Upper lobe of left lung (tissue), 6 donors: ENCODE results near the gene GRB10. TPM values are rescaled to one million over a fixed set of nuclear protein-coding genes. Genes with fewer than 3 reads are reported as not detected.

Experiments used
- ATAC-seq, 2 donors: fragments of 200-7000 bp; cut with Tn5 transposase; one replicate each; pipeline ENCODE4 v1.9.1; 2022; ENCODE audit warnings: mild to moderate bottlenecking in 2 of 2, moderate library complexity in 2 of 2; ENCODE audit not compliant: low FRiP score in 2 of 2
- DNase-seq, 2 donors: peaks; one replicate each; pipeline ENCODE4 v3.0.0-alpha.2; 2019 to 2020
- H3K27ac ChIP-seq, 4 donors: fragments of 200-600 bp; sonication (generic); one replicate each; pipeline ENCODE4 v1.5.1; 2016 to 2019
- H3K27me3 ChIP-seq, 4 donors: fragments of 200-600 bp; sonication (generic); one replicate each; pipeline ENCODE4 v1.5.1; 2017 to 2019
- H3K36me3 ChIP-seq, 4 donors: fragments of 200-600 bp; sonication (generic); one replicate each; pipeline ENCODE4 v1.5.1; 2016 to 2019
- H3K4me1 ChIP-seq, 4 donors: fragments of 200-600 bp; sonication (generic); one replicate each; pipeline ENCODE4 v1.5.1; 2018 to 2019
- H3K4me3 ChIP-seq, 4 donors: fragments of 200-600 bp; sonication (generic); one replicate each; pipeline ENCODE4 v1.5.1; 2017 to 2019; ENCODE audit warnings: mild to moderate bottlenecking in 2 of 4, moderate library complexity in 1 of 4
- H3K9me3 ChIP-seq, 4 donors: fragments of 200-600 bp; sonication (generic); one replicate each; pipeline ENCODE4 v1.5.1; 2018 to 2019
- EP300 ChIP-seq, 4 donors: sonication (generic); formaldehyde crosslinking; IDR thresholded peaks; one replicate each; pipeline ENCODE4 v1.5.1; 2017; ENCODE audit warnings: antibody characterized with exemption in 4 of 4, control low read depth in 2 of 4
- POLR2A ChIP-seq, 4 donors: fragments of 450-650 bp; IDR thresholded peaks; one replicate each; pipeline ENCODE4 v1.5.1; 2016 to 2017; ENCODE audit warnings: antibody characterized with exemption in 4 of 4, mild to moderate bottlenecking in 2 of 4
- POLR2AphosphoS5 ChIP-seq, 2 donors: sonication (generic); formaldehyde crosslinking; IDR thresholded peaks; one replicate each; pipeline ENCODE4 v1.5.1; 2017; ENCODE audit warnings: antibody characterized with exemption in 2 of 2
- WGBS, 2 donors: methylation state at CpG; one replicate each; pipeline ENCODE4 v1.1.5; 2017 to 2018; 5-methylcytosine and 5-hydroxymethylcytosine counted together
- total RNA-seq, 6 donors: library from RNA; depleted of rRNA in 4 of 6; stranded (reverse); fragments of >200 nt in 4 of 6; gene quantifications; one replicate each; pipeline versions ENCODE4 v1.1.0 to v1.2.1, GENCODE V29; 2016 to 2021
- TF ChIP-seq, protein P1 (sequence below), 6 experiments: fragments of 450-650 bp in 4 of 6; fragments of 200-600 bp in 2 of 6; sonication (generic) in 2 of 6; IDR thresholded peaks; one replicate each; pipeline ENCODE4 v1.5.1; 2016 to 2019; ENCODE audit warnings: antibody characterized with exemption in 6 of 6
- donor health status: DM: no; HTN: no; CAD: no; lungs with moderate emphysema.
- donor health status: DM: no; HTN: yes; CAD: no; lungs with severe emphysema.

The GRB10 gene
- total RNA-seq, 6 donors from 2014 or later: 32.8 to 92.2 (median 46.5) TPM

GRCh38 chr7:50565559-50565916 is 217.2 kb downstream of the GRB10 start:
- WGBS, 2 donors: 72 to 74% methylated on average over 2 of the region's 2 CpGs
- no peaks in the 10 kb centered on the region for H3K4me1 ChIP-seq
- no peak for DNase-seq
- no peaks in the 10 kb centered on the region for H3K36me3 ChIP-seq
- ATAC-seq: no peak
- no peaks in the 10 kb centered on the region for H3K9me3 ChIP-seq
- no peak for TF ChIP-seq POLR2AphosphoS5 (IDR thresholded peaks at IDR 0.05)
- TF ChIP-seq EP300 (IDR thresholded peaks at IDR 0.05): no peak
- no peak for TF ChIP-seq POLR2A (IDR thresholded peaks at IDR 0.05)
- TF ChIP-seq, protein P1, sequence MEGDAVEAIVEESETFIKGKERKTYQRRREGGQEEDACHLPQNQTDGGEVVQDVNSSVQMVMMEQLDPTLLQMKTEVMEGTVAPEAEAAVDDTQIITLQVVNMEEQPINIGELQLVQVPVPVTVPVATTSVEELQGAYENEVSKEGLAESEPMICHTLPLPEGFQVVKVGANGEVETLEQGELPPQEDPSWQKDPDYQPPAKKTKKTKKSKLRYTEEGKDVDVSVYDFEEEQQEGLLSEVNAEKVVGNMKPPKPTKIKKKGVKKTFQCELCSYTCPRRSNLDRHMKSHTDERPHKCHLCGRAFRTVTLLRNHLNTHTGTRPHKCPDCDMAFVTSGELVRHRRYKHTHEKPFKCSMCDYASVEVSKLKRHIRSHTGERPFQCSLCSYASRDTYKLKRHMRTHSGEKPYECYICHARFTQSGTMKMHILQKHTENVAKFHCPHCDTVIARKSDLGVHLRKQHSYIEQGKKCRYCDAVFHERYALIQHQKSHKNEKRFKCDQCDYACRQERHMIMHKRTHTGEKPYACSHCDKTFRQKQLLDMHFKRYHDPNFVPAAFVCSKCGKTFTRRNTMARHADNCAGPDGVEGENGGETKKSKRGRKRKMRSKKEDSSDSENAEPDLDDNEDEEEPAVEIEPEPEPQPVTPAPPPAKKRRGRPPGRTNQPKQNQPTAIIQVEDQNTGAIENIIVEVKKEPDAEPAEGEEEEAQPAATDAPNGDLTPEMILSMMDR (IDR thresholded peaks at IDR 0.05): no peak
- H3K4me3 ChIP-seq: no peak overlapping the region
- no peak overlapping the region for H3K27ac ChIP-seq
- H3K27me3 ChIP-seq: peaks cover 0 to 3% (median 0%) of the 10 kb centered on the region in 4 donors

DNA sequence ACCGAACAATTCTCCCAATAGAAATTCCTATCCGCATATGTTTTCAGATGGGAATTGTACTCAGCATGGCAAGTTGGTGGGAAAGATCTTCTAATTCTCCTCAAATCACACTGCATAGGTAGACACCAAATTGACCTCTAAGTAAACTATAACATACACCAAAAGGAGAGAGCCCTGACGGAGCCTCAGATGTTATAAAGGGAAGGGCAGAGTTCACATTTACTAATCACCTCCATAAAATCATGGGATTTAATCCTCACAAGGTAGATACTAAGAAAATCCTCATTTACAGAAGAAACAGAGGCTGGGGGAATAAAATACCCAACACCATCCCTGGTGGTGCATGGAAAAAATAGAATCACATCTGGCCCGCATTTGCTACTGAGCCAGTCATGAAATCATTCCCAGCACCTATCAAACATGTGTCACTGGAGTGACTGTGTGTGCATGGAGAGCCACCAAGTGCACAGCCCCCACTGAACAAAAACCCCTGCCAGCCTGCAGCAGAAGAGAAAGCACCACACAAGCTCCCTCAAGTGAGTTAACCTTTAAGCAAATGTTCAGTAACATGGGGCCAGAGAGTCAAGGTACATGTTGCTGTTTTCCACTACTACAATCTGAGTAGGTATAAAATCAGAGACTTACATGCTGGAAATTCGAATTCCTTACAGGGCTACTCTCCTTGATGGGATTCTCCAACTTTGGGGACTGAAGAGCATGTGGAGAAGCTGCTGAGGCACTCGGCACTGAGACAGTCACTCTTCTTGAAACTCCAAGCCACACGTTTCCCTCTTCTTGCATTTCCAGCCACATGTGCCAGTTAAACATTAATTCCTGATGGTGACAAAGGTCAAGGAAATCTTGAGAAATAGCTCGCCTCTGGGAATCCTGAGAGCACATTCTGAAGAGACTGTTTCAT is 217.8 kb downstream of the GRB10 start, which contains the start of gene DDC:
TSS of gene DDC (minus strand) at position 766 of the 919 bp plus-strand sequence. CDS start 21,320 bp downstream, outside the sequence.
- Histone ChIP-seq H3K4me1 (no peaks in the 10 kb centered on the region), H3K4me3 (no peak within 1 kb of the TSS), H3K9me3 (no peaks in the 10 kb centered on the region), H3K27ac (no peak within 1 kb of the TSS), H3K36me3 (no peaks in the 10 kb centered on the region), H3K27me3 (peaks cover 0 to 3% (median 0%) of the 10 kb centered on the region in 4 donors)
- no peak for ATAC-seq
- WGBS, 2 donors: 57 to 66% methylated on average over 8 of the region's 8 CpGs
- no peak for DNase-seq
- TF ChIP-seq, protein P1 (IDR thresholded peaks at IDR 0.05): no peak
- TF ChIP-seq POLR2AphosphoS5 (IDR thresholded peaks at IDR 0.05) (no peak), POLR2A (IDR thresholded peaks at IDR 0.05) (no peak), EP300 (IDR thresholded peaks at IDR 0.05) (no peak)

GRCh38 chr7:50564171-50564570 is 218.5 kb downstream of the GRB10 start:
- H3K36me3 ChIP-seq: no peaks in the 10 kb centered on the region
- no peak for ATAC-seq
- no peak overlapping the region for H3K4me3 ChIP-seq
- no peak for DNase-seq
- no peaks in the 10 kb centered on the region for H3K4me1 ChIP-seq
- no peaks in the 10 kb centered on the region for H3K9me3 ChIP-seq
- WGBS, 2 donors: 79 to 83% methylated on average over 8 of the region's 8 CpGs
- H3K27me3 ChIP-seq: peaks cover 0 to 3% (median 0%) of the 10 kb centered on the region in 4 donors
- no peak overlapping the region for H3K27ac ChIP-seq
- TF ChIP-seq EP300 (IDR thresholded peaks at IDR 0.05) (no peak), POLR2A (IDR thresholded peaks at IDR 0.05) (no peak), POLR2AphosphoS5 (IDR thresholded peaks at IDR 0.05) (no peak)
- TF ChIP-seq, protein P1 (IDR thresholded peaks at IDR 0.05): no peak

- Histone ChIP-seq H3K9me3 (no peaks in the 10 kb centered on the region), H3K27ac (no peak overlapping the region), H3K36me3 (no peaks in the 10 kb centered on the region), H3K27me3 (peaks cover 0 to 3% (median 0%) of the 10 kb centered on the region in 4 donors), H3K4me1 (peaks cover 0 to 4% (median 2%) of the 10 kb centered on the region in 4 donors), H3K4me3 (no peak overlapping the region)
- no peak for TF ChIP-seq EP300 (IDR thresholded peaks at IDR 0.05)
- no peak for TF ChIP-seq POLR2AphosphoS5 (IDR thresholded peaks at IDR 0.05)
- TF ChIP-seq, protein P1 (IDR thresholded peaks at IDR 0.05): no peak
- TF ChIP-seq POLR2A (IDR thresholded peaks at IDR 0.05): no peak
- DNase-seq: peak in 1 of 2 donors; percentile 38
- ATAC-seq: no peak
- 81 to 90% methylated on average over 2 to 5 of the region's 5 CpGs for WGBS, 2 donors
These were observed 220.6 kb downstream of the GRB10 start for GRCh38 chr7:50562136-50562535.
